ENCODE data around the gene CDKN2B.
A peak's percentile ranks its signal among the peaks of the same experiment; 100 is the strongest.
"Not testable (repeated sequence)": the region's sequence is repeated elsewhere in the genome, so short reads cannot be mapped to it uniquely, and the experiment has no call there.

Gene CDKN2B

GRCh38 chr9:21968331-21969010 is 40.6 kb downstream of the CDKN2B start:
- DNase-seq = no peak

- DNase-seq = no peak
These were observed 41.4 kb downstream of the CDKN2B start for GRCh38 chr9:21967702-21968101.

- DNase-seq = no peak
These were observed 41.9 kb downstream of the CDKN2B start for GRCh38 chr9:21967169-21967568.

- no peak for DNase-seq
These were observed 42.8 kb downstream of the CDKN2B start for GRCh38 chr9:21966140-21966851.

- DNase-seq = peak; percentile 12
These were observed 43.6 kb downstream of the CDKN2B start for GRCh38 chr9:21965401-21965951.

GRCh38 chr9:21964925-21965385 is 44.1 kb downstream of the CDKN2B start:
- DNase-seq = no peak

GRCh38 chr9:21961569-21961968 is 47.5 kb downstream of the CDKN2B start:
- no peak for DNase-seq

- DNase-seq = not testable (repeated sequence)
These were observed 49.8 kb downstream of the CDKN2B start for GRCh38 chr9:21959268-21959667.

- DNase-seq = no peak
These were observed 50.3 kb downstream of the CDKN2B start for GRCh38 chr9:21958833-21959232.

Data from NCI-H2227 treated with DMSO at 0.1 percent for 48 hours (cell line).